HEK293 (cell line): ENCODE measurements around the gene WFDC1.

Experiments
- SCRT2 ChIP-seq: fragments of 450-650 bp; formaldehyde crosslinking; IDR thresholded peaks from 2 replicates; pipeline ENCODE4 v1.5.1; 2016; ENCODE audit warnings: missing biosample characterization, missing genetic modification characterization
- SETDB1 ChIP-seq: IDR thresholded peaks from one replicate; pipeline ENCODE4 v1.6.1; 2017; ENCODE audit warnings: mild to moderate bottlenecking, low read length, moderate library complexity, mixed read lengths; ENCODE audit not compliant: insufficient read length
- ZBTB8A ChIP-seq: fragments of 450-650 bp; formaldehyde crosslinking; IDR thresholded peaks from 2 replicates; pipeline ENCODE4 v1.5.1; 2016; ENCODE audit warnings: missing biosample characterization, missing genetic modification characterization
- ZNF155 ChIP-seq: fragments of 450-650 bp; formaldehyde crosslinking; IDR thresholded peaks from 2 replicates; pipeline ENCODE4 v1.5.1; 2016; ENCODE audit warnings: missing biosample characterization, missing genetic modification characterization
- ZNF221 ChIP-seq: fragments of 450-650 bp; formaldehyde crosslinking; IDR thresholded peaks from 2 replicates; pipeline ENCODE4 v1.5.1; 2017; ENCODE audit warnings: missing biosample characterization, missing genetic modification characterization, borderline replicate concordance
- ZNF274 ChIP-seq, 2 experiments: fragments of 200-500 bp in 1 of 2; fragments of 450-650 bp in 1 of 2; sonication (Bioruptor generic) in 1 of 2; formaldehyde crosslinking in 1 of 2; IDR thresholded peaks; 2 replicates each; pipeline versions ENCODE4 v1.5.1 to v1.6.1; 2014 to 2016; ENCODE audit warnings: borderline replicate concordance in 1 of 2, inconsistent platforms in 1 of 2, low read length in 1 of 2, missing biosample characterization in 1 of 2, missing genetic modification characterization in 1 of 2
- ZNF560 ChIP-seq: fragments of 450-650 bp; formaldehyde crosslinking; IDR thresholded peaks from 2 replicates; pipeline ENCODE4 v1.5.1; 2017; ENCODE audit warnings: missing biosample characterization, missing genetic modification characterization, borderline replicate concordance
- ZNF660 ChIP-seq: fragments of 450-650 bp; IDR thresholded peaks from 2 replicates; pipeline ENCODE4 v1.5.1; 2018; ENCODE audit warnings: missing biosample characterization, mild to moderate bottlenecking, missing genetic modification characterization
- TF ChIP-seq, protein P1 (sequence below): fragments of 450-650 bp; formaldehyde crosslinking; IDR thresholded peaks from 2 replicates; pipeline ENCODE4 v1.5.1; 2016; ENCODE audit warnings: missing biosample characterization, missing genetic modification characterization
- TF ChIP-seq, protein P2 (sequence below): fragments of 450-650 bp; formaldehyde crosslinking; IDR thresholded peaks from 2 replicates; pipeline ENCODE4 v1.5.1; 2016; ENCODE audit warnings: missing biosample characterization, missing genetic modification characterization
- TF ChIP-seq, protein P3 (sequence below): fragments of 450-650 bp; formaldehyde crosslinking; IDR thresholded peaks from 2 replicates; pipeline ENCODE4 v1.5.1; 2016; ENCODE audit warnings: missing biosample characterization, missing genetic modification characterization
- TF ChIP-seq, protein P4 (sequence below): fragments of 450-650 bp; formaldehyde crosslinking; optimal IDR thresholded peaks from 2 replicates; pipeline ENCODE3; 2016; ENCODE audit warnings: missing biosample characterization, mild to moderate bottlenecking, missing genetic modification characterization
- TF ChIP-seq, protein P5 (sequence below): fragments of 450-650 bp; formaldehyde crosslinking; IDR thresholded peaks from 2 replicates; pipeline ENCODE4 v1.5.1; 2016; ENCODE audit warnings: missing biosample characterization, missing genetic modification characterization
- TF ChIP-seq, protein P6 (sequence below): fragments of 450-650 bp; formaldehyde crosslinking; IDR thresholded peaks from 2 replicates; pipeline ENCODE4 v1.5.1; 2016; ENCODE audit warnings: missing biosample characterization, missing genetic modification characterization

DNA sequence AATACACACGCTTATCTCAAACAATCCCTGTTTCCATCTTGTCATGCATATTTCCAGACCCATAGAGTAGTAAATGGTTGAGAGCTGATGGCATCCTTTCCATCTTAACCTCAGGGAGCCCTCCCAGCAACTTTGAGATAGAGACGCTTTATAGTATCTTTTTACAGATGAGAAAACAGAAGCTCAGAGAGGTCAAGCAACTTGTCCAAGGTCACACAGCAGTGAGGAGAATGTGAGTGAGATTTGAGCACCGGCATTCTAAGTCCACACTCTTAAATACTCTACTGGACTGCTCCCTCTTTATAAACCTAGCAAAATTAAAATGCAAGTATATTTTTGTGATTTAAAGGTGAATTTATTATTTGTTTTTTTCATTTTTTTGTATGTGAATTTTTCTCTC, 35.0 kb upstream of the WFDC1 start:
- TF ChIP-seq, protein P1, sequence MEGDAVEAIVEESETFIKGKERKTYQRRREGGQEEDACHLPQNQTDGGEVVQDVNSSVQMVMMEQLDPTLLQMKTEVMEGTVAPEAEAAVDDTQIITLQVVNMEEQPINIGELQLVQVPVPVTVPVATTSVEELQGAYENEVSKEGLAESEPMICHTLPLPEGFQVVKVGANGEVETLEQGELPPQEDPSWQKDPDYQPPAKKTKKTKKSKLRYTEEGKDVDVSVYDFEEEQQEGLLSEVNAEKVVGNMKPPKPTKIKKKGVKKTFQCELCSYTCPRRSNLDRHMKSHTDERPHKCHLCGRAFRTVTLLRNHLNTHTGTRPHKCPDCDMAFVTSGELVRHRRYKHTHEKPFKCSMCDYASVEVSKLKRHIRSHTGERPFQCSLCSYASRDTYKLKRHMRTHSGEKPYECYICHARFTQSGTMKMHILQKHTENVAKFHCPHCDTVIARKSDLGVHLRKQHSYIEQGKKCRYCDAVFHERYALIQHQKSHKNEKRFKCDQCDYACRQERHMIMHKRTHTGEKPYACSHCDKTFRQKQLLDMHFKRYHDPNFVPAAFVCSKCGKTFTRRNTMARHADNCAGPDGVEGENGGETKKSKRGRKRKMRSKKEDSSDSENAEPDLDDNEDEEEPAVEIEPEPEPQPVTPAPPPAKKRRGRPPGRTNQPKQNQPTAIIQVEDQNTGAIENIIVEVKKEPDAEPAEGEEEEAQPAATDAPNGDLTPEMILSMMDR: no peak
- TF ChIP-seq ZNF274 (IDR thresholded peaks at IDR 0.05; ENCODE audit: low read length) (no peak), ZNF274 (tag by site-specific recombination; IDR thresholded peaks at IDR 0.05; ENCODE audit: borderline replicate concordance) (no peak), ZNF221 (tag by site-specific recombination) (no peak), SCRT2 (tag by site-specific recombination) (no peak), ZNF560 (tag by site-specific recombination) (no peak), ZNF155 (no peak), SETDB1 (no peak), ZNF660 (no peak), ZBTB8A (tag by site-specific recombination) (no peak)
- TF ChIP-seq, protein P2, sequence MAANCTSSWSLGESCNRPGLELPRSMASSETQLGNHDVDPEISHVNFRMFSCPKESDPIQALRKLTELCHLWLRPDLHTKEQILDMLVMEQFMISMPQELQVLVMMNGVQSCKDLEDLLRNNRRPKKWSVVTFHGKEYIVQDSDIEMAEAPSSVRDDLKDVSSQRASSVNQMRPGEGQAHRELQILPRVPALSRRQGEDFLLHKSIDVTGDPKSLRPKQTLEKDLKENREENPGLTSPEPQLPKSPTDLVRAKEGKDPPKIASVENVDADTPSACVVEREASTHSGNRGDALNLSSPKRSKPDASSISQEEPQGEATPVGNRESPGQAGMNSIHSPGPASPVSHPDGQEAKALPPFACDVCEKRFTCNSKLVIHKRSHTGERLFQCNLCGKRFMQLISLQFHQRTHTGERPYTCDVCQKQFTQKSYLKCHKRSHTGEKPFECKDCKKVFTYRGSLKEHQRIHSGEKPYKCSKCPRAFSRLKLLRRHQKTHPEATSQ (tag by site-specific recombination): no peak
- TF ChIP-seq, protein P3, sequence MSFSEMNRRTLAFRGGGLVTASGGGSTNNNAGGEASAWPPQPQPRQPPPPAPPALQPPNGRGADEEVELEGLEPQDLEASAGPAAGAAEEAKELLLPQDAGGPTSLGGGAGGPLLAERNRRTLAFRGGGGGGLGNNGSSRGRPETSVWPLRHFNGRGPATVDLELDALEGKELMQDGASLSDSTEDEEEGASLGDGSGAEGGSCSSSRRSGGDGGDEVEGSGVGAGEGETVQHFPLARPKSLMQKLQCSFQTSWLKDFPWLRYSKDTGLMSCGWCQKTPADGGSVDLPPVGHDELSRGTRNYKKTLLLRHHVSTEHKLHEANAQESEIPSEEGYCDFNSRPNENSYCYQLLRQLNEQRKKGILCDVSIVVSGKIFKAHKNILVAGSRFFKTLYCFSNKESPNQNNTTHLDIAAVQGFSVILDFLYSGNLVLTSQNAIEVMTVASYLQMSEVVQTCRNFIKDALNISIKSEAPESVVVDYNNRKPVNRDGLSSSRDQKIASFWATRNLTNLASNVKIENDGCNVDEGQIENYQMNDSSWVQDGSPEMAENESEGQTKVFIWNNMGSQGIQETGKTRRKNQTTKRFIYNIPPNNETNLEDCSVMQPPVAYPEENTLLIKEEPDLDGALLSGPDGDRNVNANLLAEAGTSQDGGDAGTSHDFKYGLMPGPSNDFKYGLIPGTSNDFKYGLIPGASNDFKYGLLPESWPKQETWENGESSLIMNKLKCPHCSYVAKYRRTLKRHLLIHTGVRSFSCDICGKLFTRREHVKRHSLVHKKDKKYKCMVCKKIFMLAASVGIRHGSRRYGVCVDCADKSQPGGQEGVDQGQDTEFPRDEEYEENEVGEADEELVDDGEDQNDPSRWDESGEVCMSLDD (tag by site-specific recombination): no peak
- TF ChIP-seq, protein P4, sequence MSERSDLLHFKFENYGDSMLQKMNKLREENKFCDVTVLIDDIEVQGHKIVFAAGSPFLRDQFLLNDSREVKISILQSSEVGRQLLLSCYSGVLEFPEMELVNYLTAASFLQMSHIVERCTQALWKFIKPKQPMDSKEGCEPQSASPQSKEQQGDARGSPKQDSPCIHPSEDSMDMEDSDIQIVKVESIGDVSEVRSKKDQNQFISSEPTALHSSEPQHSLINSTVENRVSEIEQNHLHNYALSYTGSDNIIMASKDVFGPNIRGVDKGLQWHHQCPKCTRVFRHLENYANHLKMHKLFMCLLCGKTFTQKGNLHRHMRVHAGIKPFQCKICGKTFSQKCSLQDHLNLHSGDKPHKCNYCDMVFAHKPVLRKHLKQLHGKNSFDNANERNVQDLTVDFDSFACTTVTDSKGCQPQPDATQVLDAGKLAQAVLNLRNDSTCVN (tag by site-specific recombination): no peak
- TF ChIP-seq, protein P5, sequence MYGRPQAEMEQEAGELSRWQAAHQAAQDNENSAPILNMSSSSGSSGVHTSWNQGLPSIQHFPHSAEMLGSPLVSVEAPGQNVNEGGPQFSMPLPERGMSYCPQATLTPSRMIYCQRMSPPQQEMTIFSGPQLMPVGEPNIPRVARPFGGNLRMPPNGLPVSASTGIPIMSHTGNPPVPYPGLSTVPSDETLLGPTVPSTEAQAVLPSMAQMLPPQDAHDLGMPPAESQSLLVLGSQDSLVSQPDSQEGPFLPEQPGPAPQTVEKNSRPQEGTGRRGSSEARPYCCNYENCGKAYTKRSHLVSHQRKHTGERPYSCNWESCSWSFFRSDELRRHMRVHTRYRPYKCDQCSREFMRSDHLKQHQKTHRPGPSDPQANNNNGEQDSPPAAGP: no peak
- TF ChIP-seq, protein P6, sequence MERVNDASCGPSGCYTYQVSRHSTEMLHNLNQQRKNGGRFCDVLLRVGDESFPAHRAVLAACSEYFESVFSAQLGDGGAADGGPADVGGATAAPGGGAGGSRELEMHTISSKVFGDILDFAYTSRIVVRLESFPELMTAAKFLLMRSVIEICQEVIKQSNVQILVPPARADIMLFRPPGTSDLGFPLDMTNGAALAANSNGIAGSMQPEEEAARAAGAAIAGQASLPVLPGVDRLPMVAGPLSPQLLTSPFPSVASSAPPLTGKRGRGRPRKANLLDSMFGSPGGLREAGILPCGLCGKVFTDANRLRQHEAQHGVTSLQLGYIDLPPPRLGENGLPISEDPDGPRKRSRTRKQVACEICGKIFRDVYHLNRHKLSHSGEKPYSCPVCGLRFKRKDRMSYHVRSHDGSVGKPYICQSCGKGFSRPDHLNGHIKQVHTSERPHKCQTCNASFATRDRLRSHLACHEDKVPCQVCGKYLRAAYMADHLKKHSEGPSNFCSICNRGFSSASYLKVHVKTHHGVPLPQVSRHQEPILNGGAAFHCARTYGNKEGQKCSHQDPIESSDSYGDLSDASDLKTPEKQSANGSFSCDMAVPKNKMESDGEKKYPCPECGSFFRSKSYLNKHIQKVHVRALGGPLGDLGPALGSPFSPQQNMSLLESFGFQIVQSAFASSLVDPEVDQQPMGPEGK: no peak
